Upper lobe of left lung (tissue), 6 donors: ENCODE results near the gene VAT1L. TPM values are rescaled to one million over a fixed set of nuclear protein-coding genes. Genes with fewer than 3 reads are reported as not detected.

Source experiments
- ATAC-seq, 2 donors: fragments of 200-7000 bp; cut with Tn5 transposase; one replicate each; pipeline ENCODE4 v1.9.1; 2022; ENCODE audit warnings: mild to moderate bottlenecking in 2 of 2, moderate library complexity in 2 of 2; ENCODE audit not compliant: low FRiP score in 2 of 2
- DNase-seq, 2 donors: peaks; one replicate each; pipeline ENCODE4 v3.0.0-alpha.2; 2019 to 2020
- H3K27ac ChIP-seq, 4 donors: fragments of 200-600 bp; sonication (generic); one replicate each; pipeline ENCODE4 v1.5.1; 2016 to 2019
- H3K27me3 ChIP-seq, 4 donors: fragments of 200-600 bp; sonication (generic); one replicate each; pipeline ENCODE4 v1.5.1; 2017 to 2019
- H3K36me3 ChIP-seq, 4 donors: fragments of 200-600 bp; sonication (generic); one replicate each; pipeline ENCODE4 v1.5.1; 2016 to 2019
- H3K4me1 ChIP-seq, 4 donors: fragments of 200-600 bp; sonication (generic); one replicate each; pipeline ENCODE4 v1.5.1; 2018 to 2019
- H3K4me3 ChIP-seq, 4 donors: fragments of 200-600 bp; sonication (generic); one replicate each; pipeline ENCODE4 v1.5.1; 2017 to 2019; ENCODE audit warnings: mild to moderate bottlenecking in 2 of 4, moderate library complexity in 1 of 4
- H3K9me3 ChIP-seq, 4 donors: fragments of 200-600 bp; sonication (generic); one replicate each; pipeline ENCODE4 v1.5.1; 2018 to 2019
- CTCF ChIP-seq, 6 experiments: fragments of 450-650 bp in 4 of 6; fragments of 200-600 bp in 2 of 6; sonication (generic) in 2 of 6; IDR thresholded peaks; one replicate each; pipeline ENCODE4 v1.5.1; 2016 to 2019; ENCODE audit warnings: antibody characterized with exemption in 6 of 6
- EP300 ChIP-seq, 4 donors: sonication (generic); formaldehyde crosslinking; IDR thresholded peaks; one replicate each; pipeline ENCODE4 v1.5.1; 2017; ENCODE audit warnings: antibody characterized with exemption in 4 of 4, control low read depth in 2 of 4
- POLR2A ChIP-seq, 4 donors: fragments of 450-650 bp; IDR thresholded peaks; one replicate each; pipeline ENCODE4 v1.5.1; 2016 to 2017; ENCODE audit warnings: antibody characterized with exemption in 4 of 4, mild to moderate bottlenecking in 2 of 4
- POLR2AphosphoS5 ChIP-seq, 2 donors: sonication (generic); formaldehyde crosslinking; IDR thresholded peaks; one replicate each; pipeline ENCODE4 v1.5.1; 2017; ENCODE audit warnings: antibody characterized with exemption in 2 of 2
- WGBS, 2 donors: methylation state at CpG; one replicate each; pipeline ENCODE4 v1.1.5; 2017 to 2018; 5-methylcytosine and 5-hydroxymethylcytosine counted together
- total RNA-seq, 6 donors: library from RNA; depleted of rRNA in 4 of 6; stranded (reverse); fragments of >200 nt in 4 of 6; gene quantifications; one replicate each; pipeline versions ENCODE4 v1.1.0 to v1.2.1, GENCODE V29; 2016 to 2021
- donor health status: DM: no; HTN: no; CAD: no; lungs with moderate emphysema.
- donor health status: DM: no; HTN: yes; CAD: no; lungs with severe emphysema.

Gene VAT1L
- total RNA-seq, 6 donors from 2014 or later = under 0.01 to 0.59 (median 0.27) TPM; not detected in 2

GRCh38 chr16:77897831-77898605 lies 109.7 kb downstream of the VAT1L start:
- H3K4me3 ChIP-seq = no peak overlapping the region
- peaks cover 0 to 3% (median 0%) of the 10 kb centered on the region in 4 donors for H3K4me1 ChIP-seq
- TF ChIP-seq EP300 (IDR thresholded peaks at IDR 0.05) (no peak), POLR2AphosphoS5 (IDR thresholded peaks at IDR 0.05) (no peak), CTCF (IDR thresholded peaks at IDR 0.05) (no peak), POLR2A (IDR thresholded peaks at IDR 0.05) (no peak)
- 68 to 75% methylated on average over 4 of the region's 4 CpGs for WGBS, 2 donors
- no peaks in the 10 kb centered on the region for H3K9me3 ChIP-seq
- H3K27ac ChIP-seq = no peak overlapping the region
- no peaks in the 10 kb centered on the region for H3K36me3 ChIP-seq
- no peaks in the 10 kb centered on the region for H3K27me3 ChIP-seq
- DNase-seq (no peak), ATAC-seq (no peak)

- no peaks in the 10 kb centered on the region for H3K36me3 ChIP-seq
- H3K27me3 ChIP-seq = no peaks in the 10 kb centered on the region
- WGBS, 2 donors = 70 to 73% methylated on average over 2 of the region's 2 CpGs
- ATAC-seq (no peak), DNase-seq (no peak)
- H3K4me3 ChIP-seq = no peak overlapping the region
- no peaks in the 10 kb centered on the region for H3K9me3 ChIP-seq
- TF ChIP-seq CTCF (IDR thresholded peaks at IDR 0.05) (no peak), POLR2AphosphoS5 (IDR thresholded peaks at IDR 0.05) (no peak), EP300 (IDR thresholded peaks at IDR 0.05) (no peak), POLR2A (IDR thresholded peaks at IDR 0.05) (no peak)
- no peak overlapping the region for H3K27ac ChIP-seq
- peaks cover 0 to 3% (median 0%) of the 10 kb centered on the region in 4 donors for H3K4me1 ChIP-seq
Observed at GRCh38 chr16:77898671-77899211, 110.4 kb downstream of the VAT1L start.

GRCh38 chr16:77899416-77899815 lies 111.1 kb downstream of the VAT1L start:
- Histone ChIP-seq H3K4me1 (peaks cover 0 to 3% (median 0%) of the 10 kb centered on the region in 4 donors), H3K9me3 (no peaks in the 10 kb centered on the region), H3K36me3 (no peaks in the 10 kb centered on the region), H3K4me3 (no peak overlapping the region), H3K27me3 (no peaks in the 10 kb centered on the region), H3K27ac (no peak overlapping the region)
- 84 to 87% methylated on average over 3 of the region's 3 CpGs for WGBS, 2 donors
- DNase-seq (no peak), ATAC-seq (no peak)
- TF ChIP-seq POLR2AphosphoS5 (IDR thresholded peaks at IDR 0.05) (no peak), EP300 (IDR thresholded peaks at IDR 0.05) (no peak), POLR2A (IDR thresholded peaks at IDR 0.05) (no peak), CTCF (IDR thresholded peaks at IDR 0.05) (no peak)

GRCh38 chr16:77905374-77905920 lies 117.1 kb downstream of the VAT1L start:
- no peak for DNase-seq

More at GRCh38 chr16:77905374-77905920, 117.1 kb downstream of the VAT1L start:
- WGBS, 2 donors = 81 to 90% methylated on average over 7 of the region's 7 CpGs
- no peak for ATAC-seq
- Histone ChIP-seq H3K4me3 (no peak overlapping the region), H3K9me3 (no peaks in the 10 kb centered on the region), H3K27ac (no peak overlapping the region), H3K36me3 (no peaks in the 10 kb centered on the region), H3K27me3 (no peaks in the 10 kb centered on the region), H3K4me1 (no peaks in the 10 kb centered on the region)
- TF ChIP-seq EP300 (IDR thresholded peaks at IDR 0.05) = no peak
- no peak for TF ChIP-seq POLR2A (IDR thresholded peaks at IDR 0.05)
- no peak for TF ChIP-seq POLR2AphosphoS5 (IDR thresholded peaks at IDR 0.05)
- TF ChIP-seq CTCF (IDR thresholded peaks at IDR 0.05) = no peak
